Skeletal muscle tissue (tissue), 4 donors: ENCODE results near the gene RMDN2. TPM values are rescaled to one million over a fixed set of nuclear protein-coding genes. Genes with fewer than 3 reads are reported as not detected.

Experiments used
- H3K27ac ChIP-seq: one replicate; pipeline ENCODE4 v1.7.0; 2013; ENCODE audit warnings: mild to moderate bottlenecking, low read depth, low read length, inconsistent platforms
- H3K27me3 ChIP-seq, 3 donors: one replicate each; pipeline ENCODE4 v1.7.0; 2013; ENCODE audit warnings: low read length in 3 of 3; ENCODE audit not compliant: control insufficient read depth in 3 of 3, insufficient read depth in 3 of 3
- H3K36me3 ChIP-seq, 3 donors: one replicate each; pipeline ENCODE4 v1.7.0; 2013; ENCODE audit warnings: low read length in 3 of 3; ENCODE audit not compliant: control insufficient read depth in 3 of 3, insufficient read depth in 3 of 3
- H3K4me1 ChIP-seq, 3 donors: one replicate each; pipeline ENCODE4 v1.7.0; 2013; ENCODE audit warnings: low read length in 3 of 3, mild to moderate bottlenecking in 3 of 3; ENCODE audit not compliant: control insufficient read depth in 3 of 3, insufficient read depth in 3 of 3
- H3K4me3 ChIP-seq, 3 donors: one replicate each; pipeline ENCODE4 v1.7.0; 2013; ENCODE audit warnings: low read length in 3 of 3
- H3K9ac ChIP-seq, 3 donors: one replicate each; pipeline ENCODE4 v1.7.0; 2013; ENCODE audit warnings: low read length in 3 of 3, mild to moderate bottlenecking in 3 of 3, moderate library complexity in 2 of 3, low read depth in 1 of 3
- H3K9me3 ChIP-seq, 3 donors: one replicate each; pipeline ENCODE4 v1.7.0; 2013; ENCODE audit warnings: low read length in 3 of 3; ENCODE audit not compliant: control insufficient read depth in 3 of 3
- total RNA-seq: library from RNA; depleted of rRNA; stranded (reverse); fragments of >200 nt; gene quantifications from one replicate; pipeline ENCODE4 v1.2.3, GENCODE V29; 2014
- donor health status: Osteomylitis.

Gene RMDN2
- total RNA-seq, 1 donor from 2014 or later: 12.0 TPM

DNA sequence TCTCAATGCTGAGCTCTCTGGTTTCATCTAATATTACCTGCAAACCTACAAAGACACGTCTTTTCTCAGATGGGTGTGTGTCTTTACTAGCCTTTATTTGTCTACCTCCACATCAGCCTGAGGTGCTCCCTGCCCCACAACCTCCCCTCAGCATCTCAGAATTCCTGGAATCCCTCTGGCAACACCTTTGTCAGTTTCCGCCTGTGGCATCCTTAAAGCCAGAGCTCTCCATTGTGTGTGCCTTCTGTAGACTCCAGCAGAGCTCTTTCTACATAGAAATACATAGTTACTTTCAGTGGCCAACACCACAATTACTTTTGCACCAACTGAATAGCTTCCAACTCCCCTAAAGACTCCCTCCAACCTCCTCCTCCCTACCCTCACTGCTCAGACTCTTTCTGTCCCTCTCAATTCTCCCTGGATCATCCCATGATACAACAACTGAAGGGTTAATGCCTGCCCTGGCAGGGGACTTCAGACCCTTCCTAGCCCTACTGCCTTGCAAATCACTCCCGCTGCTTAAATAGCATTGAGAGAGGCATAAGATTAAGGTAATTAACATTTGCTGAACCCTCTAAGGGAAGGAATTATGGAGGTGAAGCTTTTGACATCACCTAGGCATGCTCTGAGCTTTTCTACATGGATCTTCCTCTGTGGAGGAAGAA, 39.6 kb upstream of the RMDN2 start:
- H3K9ac ChIP-seq: no peak overlapping the region
- no peak overlapping the region for H3K27ac ChIP-seq
- no peaks in the 10 kb centered on the region for H3K36me3 ChIP-seq
- no peak overlapping the region for H3K4me3 ChIP-seq
- no peaks in the 10 kb centered on the region for H3K9me3 ChIP-seq
- no peaks in the 10 kb centered on the region for H3K4me1 ChIP-seq
- H3K27me3 ChIP-seq: peaks cover 0 to 6% (median 0%) of the 10 kb centered on the region in 3 donors

DNA sequence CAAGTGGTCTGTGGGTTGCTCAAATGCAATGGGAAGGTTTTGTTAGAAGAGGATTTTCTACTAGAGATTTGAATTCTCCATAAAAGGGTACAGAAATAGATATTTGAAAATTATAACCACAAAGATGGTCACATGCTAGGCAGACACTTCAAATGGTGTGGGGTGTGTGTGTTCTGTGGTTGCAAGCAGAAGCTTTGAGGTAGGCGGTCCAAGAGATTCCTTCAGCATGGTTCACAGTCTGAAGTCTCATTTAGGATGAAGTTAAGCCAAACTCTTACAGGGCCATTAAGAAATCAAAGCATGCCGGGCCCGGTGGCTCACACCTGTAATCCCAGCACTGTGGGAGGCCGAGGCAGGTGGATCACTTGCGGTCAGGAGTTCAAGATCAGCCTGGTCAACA, 38.3 kb upstream of the RMDN2 start:
- H3K4me1 ChIP-seq: no peaks in the 10 kb centered on the region
- no peaks in the 10 kb centered on the region for H3K9me3 ChIP-seq
- H3K9ac ChIP-seq: no peak overlapping the region
- H3K27ac ChIP-seq: no peak overlapping the region
- H3K27me3 ChIP-seq: peaks cover 0 to 4% (median 0%) of the 10 kb centered on the region in 3 donors
- H3K36me3 ChIP-seq: no peaks in the 10 kb centered on the region
- no peak overlapping the region for H3K4me3 ChIP-seq

DNA sequence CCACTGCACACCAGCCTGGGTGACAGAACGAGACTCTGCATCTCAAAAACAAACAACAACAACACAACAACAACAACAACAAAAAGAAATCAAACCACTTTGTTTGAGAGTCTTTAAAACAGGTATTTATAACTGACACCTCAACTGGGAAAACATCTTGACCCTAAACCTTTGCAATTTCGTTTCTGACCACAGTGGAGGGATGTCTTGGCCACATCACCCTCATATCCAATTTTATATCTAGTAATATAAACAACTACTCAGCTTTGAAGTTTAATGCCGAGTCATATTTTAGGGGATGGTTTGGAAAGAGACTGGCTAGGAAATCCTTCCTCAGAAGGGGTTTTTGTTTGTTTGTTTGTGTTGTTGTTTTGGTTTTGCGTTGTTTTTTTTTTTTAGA, 37.8 kb upstream of the RMDN2 start:
- peaks cover 0 to 4% (median 0%) of the 10 kb centered on the region in 3 donors for H3K27me3 ChIP-seq
- H3K9ac ChIP-seq: no peak overlapping the region
- H3K36me3 ChIP-seq: no peaks in the 10 kb centered on the region
- H3K9me3 ChIP-seq: no peaks in the 10 kb centered on the region
- H3K27ac ChIP-seq: no peak overlapping the region
- no peaks in the 10 kb centered on the region for H3K4me1 ChIP-seq
- H3K4me3 ChIP-seq: no peak overlapping the region

DNA sequence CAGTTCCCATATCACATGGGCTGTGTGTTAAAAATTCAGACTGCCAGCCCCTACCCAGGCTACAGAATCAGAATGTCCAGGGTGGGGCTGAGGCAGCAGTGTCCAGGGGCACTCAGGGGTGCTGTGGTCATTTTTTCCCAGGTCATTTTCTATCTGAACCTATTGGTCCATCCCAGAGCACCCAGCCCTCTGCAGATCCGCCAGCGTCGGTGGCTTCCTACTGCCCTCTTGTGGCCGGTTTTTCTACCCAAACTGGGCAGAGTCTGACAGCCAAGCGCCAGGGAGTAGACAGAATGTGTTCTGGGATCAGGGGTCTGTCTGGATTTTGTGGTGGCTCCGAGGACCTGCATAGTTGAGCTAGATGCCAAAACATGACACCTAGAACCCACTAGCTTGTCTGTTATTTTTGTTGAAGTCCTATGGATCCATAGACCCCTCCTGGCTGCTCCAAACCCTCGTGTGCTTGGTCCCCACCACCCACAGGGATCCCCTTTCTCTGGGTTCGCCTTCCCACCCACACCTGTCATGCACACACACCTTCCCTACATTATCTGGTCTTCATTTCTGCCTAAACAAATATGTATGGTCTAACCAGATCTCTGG, 34.1 kb upstream of the RMDN2 start:
- Histone ChIP-seq H3K36me3 (no peaks in the 10 kb centered on the region), H3K4me3 (no peak overlapping the region), H3K9me3 (no peaks in the 10 kb centered on the region), H3K27ac (no peak overlapping the region), H3K9ac (no peak overlapping the region), H3K4me1 (peaks cover 0 to 4% (median 0%) of the 10 kb centered on the region in 3 donors), H3K27me3 (no peaks in the 10 kb centered on the region)

DNA sequence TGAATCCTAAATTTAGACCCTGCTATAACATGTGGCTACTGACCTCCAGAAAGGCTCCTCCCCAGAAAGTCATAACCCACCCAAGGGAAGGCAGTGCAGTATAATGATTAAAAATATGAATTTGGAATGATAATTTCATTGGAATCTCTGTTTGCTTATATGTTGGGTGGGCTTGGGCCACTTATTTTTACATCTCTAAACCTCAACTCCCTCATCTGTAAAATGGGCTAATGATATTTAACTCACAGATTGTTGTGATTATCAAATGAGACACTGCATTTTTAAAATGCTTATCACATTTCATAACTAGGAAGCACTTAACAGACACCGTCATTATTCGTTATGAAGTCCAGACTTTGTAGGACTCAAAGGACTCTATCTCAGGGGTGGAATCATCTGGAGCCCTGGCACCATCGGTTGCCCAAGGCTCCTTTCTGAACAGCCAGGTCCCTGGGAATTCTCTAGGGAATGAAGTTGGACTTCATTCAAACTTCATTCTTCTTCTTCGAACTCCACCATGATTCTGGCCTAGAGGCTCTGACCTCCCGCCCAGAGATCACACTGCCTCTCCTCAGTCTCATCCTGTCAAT, 33.1 kb upstream of the RMDN2 start:
- H3K4me1 ChIP-seq: peaks cover 0 to 4% (median 0%) of the 10 kb centered on the region in 3 donors
- no peaks in the 10 kb centered on the region for H3K9me3 ChIP-seq
- no peaks in the 10 kb centered on the region for H3K27me3 ChIP-seq
- H3K4me3 ChIP-seq: no peak overlapping the region
- H3K27ac ChIP-seq: no peak overlapping the region
- no peaks in the 10 kb centered on the region for H3K36me3 ChIP-seq
- no peak overlapping the region for H3K9ac ChIP-seq

DNA sequence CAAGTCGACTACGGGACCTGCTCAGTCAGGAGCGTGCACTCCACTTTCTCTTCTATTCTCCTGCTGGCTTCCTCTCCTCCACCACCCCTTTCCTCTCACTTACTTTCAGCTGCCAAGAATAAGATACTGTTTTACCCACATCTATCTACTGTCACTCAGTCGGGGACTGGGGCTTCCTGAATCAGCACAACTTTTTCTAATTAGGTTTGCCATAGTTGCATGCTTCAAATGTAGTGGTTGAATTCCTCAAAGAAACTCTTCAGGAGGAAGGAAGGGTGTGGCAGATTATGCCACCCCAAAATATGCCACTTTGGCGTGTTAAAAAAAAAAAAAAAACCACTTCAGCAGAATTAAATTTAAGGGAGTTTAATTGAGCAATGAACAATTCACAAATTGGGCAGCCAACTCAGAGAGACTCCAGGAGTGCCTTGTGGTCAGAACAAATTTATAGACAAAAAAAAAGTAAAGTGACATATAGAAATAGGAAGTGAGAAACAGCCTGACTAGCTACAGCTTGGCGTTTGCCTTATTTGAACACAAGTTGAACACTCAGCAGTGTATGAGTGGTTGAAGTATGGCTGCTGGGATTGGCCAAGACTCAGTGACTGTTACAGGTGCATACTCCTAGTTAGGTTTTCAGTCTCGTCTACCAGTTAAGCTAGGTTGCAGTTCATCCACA, 32.5 kb upstream of the RMDN2 start:
- peaks cover 0 to 4% (median 0%) of the 10 kb centered on the region in 3 donors for H3K4me1 ChIP-seq
- no peak overlapping the region for H3K4me3 ChIP-seq
- H3K27me3 ChIP-seq: no peaks in the 10 kb centered on the region

DNA sequence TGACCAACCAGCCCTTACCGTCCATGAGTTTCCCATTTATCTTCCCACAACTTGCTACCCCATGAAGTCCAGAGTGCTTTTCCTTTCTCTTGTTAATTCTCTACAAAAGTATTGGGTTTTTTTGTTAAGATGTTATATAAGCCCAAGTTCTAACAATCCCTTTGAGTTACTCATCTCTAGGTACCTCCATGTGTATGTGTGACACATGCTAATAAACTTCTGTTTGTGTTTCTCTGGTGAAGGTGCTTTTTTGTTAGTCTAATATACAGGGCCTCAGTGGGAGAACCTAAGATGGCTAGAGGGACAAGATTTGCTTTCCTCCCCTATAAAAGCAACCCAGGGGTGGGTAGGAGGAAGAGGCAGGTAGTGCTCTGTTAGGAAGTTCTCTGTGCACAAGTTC, 31.8 kb upstream of the RMDN2 start:
- Histone ChIP-seq H3K4me1 (peaks cover 0 to 4% (median 0%) of the 10 kb centered on the region in 3 donors), H3K27ac (no peak overlapping the region), H3K4me3 (no peak overlapping the region), H3K9me3 (no peaks in the 10 kb centered on the region), H3K36me3 (no peaks in the 10 kb centered on the region), H3K27me3 (no peaks in the 10 kb centered on the region), H3K9ac (no peak overlapping the region)

More for the DNA sequence above, 32.5 kb upstream of the RMDN2 start:
- H3K9ac ChIP-seq: no peak overlapping the region
- H3K36me3 ChIP-seq: no peaks in the 10 kb centered on the region
- H3K27ac ChIP-seq: no peak overlapping the region
- H3K9me3 ChIP-seq: no peaks in the 10 kb centered on the region

DNA sequence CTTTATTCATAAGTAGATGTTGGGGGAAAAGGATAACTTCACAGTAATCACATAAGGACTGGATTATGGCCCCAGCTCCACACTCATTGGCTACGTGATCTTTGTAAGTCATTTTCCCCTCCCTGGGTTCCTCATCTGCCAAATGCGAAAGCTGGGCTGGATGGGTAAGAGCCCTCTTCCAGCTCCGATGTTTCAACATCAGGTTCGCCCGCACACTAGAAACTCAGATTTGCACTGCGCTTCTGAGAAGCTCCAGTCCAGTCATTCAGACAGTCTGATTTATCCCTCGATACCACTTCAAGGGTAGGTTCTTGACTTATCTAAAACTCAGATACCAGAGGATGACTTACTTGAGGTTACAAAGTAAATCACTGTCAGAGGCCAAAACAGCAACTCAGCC, 31.0 kb upstream of the RMDN2 start:
- H3K4me1 ChIP-seq: peaks cover 0 to 4% (median 0%) of the 10 kb centered on the region in 3 donors
- H3K4me3 ChIP-seq: no peak overlapping the region
- H3K27ac ChIP-seq: no peak overlapping the region
- no peaks in the 10 kb centered on the region for H3K36me3 ChIP-seq
- H3K9me3 ChIP-seq: no peaks in the 10 kb centered on the region
- H3K9ac ChIP-seq: no peak overlapping the region
- H3K27me3 ChIP-seq: no peaks in the 10 kb centered on the region

DNA sequence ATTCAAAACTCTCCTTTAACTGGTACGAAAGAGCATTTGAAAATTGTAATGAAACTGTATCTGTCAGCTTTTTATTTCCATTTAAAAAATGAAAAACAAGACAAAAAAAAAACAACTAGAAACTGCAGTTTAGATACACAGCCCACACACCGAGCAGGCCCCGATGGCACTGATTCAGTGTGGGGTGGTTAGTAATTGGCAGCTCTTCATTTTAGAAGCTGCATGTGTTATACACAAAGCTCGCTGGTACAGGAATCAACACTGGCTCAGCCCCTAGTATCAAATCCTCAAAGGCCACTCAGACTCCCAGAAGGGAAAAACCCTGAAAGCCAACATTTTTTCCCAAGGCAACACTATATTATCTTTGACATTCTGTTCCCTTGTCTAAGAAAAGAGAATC, 30.5 kb upstream of the RMDN2 start:
- no peak overlapping the region for H3K9ac ChIP-seq
- H3K27me3 ChIP-seq: no peaks in the 10 kb centered on the region
- no peak overlapping the region for H3K27ac ChIP-seq
- H3K9me3 ChIP-seq: no peaks in the 10 kb centered on the region
- no peak overlapping the region for H3K4me3 ChIP-seq
- H3K4me1 ChIP-seq: peaks cover 0 to 4% (median 0%) of the 10 kb centered on the region in 3 donors
- H3K36me3 ChIP-seq: no peaks in the 10 kb centered on the region

DNA sequence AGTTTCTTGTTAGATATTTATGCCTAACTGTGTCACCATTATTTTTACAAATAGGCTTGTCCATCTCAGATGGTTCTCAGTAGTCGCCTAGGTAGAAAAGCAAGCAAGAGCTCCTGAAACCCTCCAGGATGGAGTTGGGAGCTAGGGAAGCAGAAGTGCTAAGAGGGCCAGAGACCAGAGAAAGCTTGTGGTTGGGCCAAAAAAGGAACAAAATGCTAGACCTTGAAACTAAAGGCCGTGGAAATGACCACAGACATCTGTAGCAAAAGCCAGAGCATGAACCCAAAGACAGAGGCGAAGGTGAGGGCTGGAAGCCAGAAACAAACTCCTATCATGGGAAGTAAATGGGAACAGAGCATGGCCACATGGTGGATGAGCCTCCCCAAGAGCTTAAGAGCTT, 29.9 kb upstream of the RMDN2 start:
- peaks cover 0 to 4% (median 0%) of the 10 kb centered on the region in 3 donors for H3K4me1 ChIP-seq
- H3K27me3 ChIP-seq: no peaks in the 10 kb centered on the region
- no peak overlapping the region for H3K4me3 ChIP-seq
- H3K27ac ChIP-seq: no peak overlapping the region
- no peaks in the 10 kb centered on the region for H3K9me3 ChIP-seq
- H3K36me3 ChIP-seq: no peaks in the 10 kb centered on the region
- no peak overlapping the region for H3K9ac ChIP-seq
